Esophagus (tissue), 2 donors: Measurements from ENCODE around the gene ATP6V1A. TPM values are rescaled to one million over a fixed set of nuclear protein-coding genes. Genes with fewer than 3 reads are reported as not detected.
"Not testable (repeated sequence)": the region's sequence is repeated elsewhere in the genome, so short reads cannot be mapped to it uniquely, and the experiment has no call there.

ENCODE experiments used
- H3K27ac ChIP-seq, 2 donors: one replicate each; pipeline ENCODE4 v1.5.1; 2013; ENCODE audit warnings: low read depth in 2 of 2, mild to moderate bottlenecking in 2 of 2, inconsistent platforms in 1 of 2, low read length in 1 of 2, moderate library complexity in 1 of 2
- H3K27me3 ChIP-seq, 2 donors: one replicate each; pipeline ENCODE4 v1.6.1; 2013; ENCODE audit warnings: low read length in 2 of 2, control low read depth in 1 of 2, mild to moderate bottlenecking in 1 of 2; ENCODE audit not compliant: insufficient read depth in 2 of 2, control insufficient read depth in 1 of 2
- H3K36me3 ChIP-seq, 2 donors: one replicate each; pipeline ENCODE4 v1.6.1; 2013; ENCODE audit warnings: low read length in 1 of 2; ENCODE audit not compliant: control insufficient read depth in 2 of 2, insufficient read depth in 2 of 2
- H3K4me1 ChIP-seq, 2 donors: one replicate each; pipeline ENCODE4 v1.6.1; 2013; ENCODE audit warnings: low read length in 1 of 2; ENCODE audit not compliant: control insufficient read depth in 2 of 2, insufficient read depth in 2 of 2
- H3K4me3 ChIP-seq, 2 donors: one replicate each; pipeline ENCODE4 v1.5.1; 2013; ENCODE audit warnings: low read length in 2 of 2, mild to moderate bottlenecking in 2 of 2, low read depth in 1 of 2, moderate library complexity in 1 of 2
- H3K9me3 ChIP-seq, 2 donors: one replicate each; pipeline ENCODE4 v1.6.1; 2013; ENCODE audit warnings: mild to moderate bottlenecking in 2 of 2, low read depth in 1 of 2, low read length in 1 of 2, moderate library complexity in 1 of 2; ENCODE audit not compliant: control insufficient read depth in 2 of 2, insufficient read depth in 1 of 2
- WGBS, 2 donors: extraction: QIAGEN DNeasy Blood & Tissue Kit; methylation state at CpG; one replicate each; pipeline ENCODE4 v1.1.7; 2013; 5-methylcytosine and 5-hydroxymethylcytosine counted together
- polyA plus RNA-seq, 2 donors: library from polyadenylated mRNA; stranded (reverse); fragments of 200-250 nt; gene quantifications; one replicate each; pipeline ENCODE4 v1.2.3, GENCODE V29; 2013
- donor health status: healthy with polysubstance abuse.
- donor health status: Bipolar disorder and iron deficiency.

ATP6V1A gene
- polyA plus RNA-seq, 2 donors: 16.1 to 16.6 TPM

DNA sequence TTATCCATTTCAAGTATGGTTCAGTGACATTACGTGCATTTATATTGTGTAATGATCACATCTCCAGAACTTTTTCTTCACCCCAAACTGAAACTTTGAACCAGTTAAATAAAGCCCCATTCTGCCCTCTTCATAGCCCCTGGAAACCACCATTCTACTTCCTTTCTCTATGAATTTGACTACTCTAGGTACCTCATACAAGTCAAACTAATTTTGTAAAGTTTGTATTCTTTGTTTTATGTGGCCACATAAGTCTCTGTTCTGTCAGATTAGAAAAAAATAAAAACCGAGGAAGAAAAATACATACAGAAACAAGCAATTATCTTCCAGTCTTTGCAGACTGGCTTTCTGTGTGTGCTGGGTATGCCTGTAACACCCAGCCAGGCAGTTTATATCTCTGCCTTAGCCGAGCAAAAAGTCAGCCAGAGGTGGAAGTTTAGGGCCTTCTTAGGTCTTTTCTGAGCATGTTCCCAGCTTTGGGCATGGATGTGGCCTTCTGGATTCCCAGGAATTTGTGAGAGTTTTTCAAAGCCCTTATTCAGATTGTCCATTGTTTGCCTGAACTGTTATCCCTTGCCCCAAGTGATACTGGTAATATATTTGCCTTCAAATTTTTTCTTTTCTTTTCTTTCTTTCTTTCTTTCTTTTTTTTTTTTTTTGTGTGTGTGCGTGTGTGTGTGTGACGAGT is 85.8 kb downstream of the ATP6V1A start:
- Histone ChIP-seq H3K36me3 (no peaks in the 10 kb centered on the region), H3K27ac (no peak overlapping the region), H3K9me3 (no peaks in the 10 kb centered on the region), H3K4me1 (no peaks in the 10 kb centered on the region), H3K4me3 (no peak overlapping the region), H3K27me3 (no peaks in the 10 kb centered on the region)
- WGBS, 2 donors: 85 to 91% methylated on average over 5 of the region's 5 CpGs

DNA sequence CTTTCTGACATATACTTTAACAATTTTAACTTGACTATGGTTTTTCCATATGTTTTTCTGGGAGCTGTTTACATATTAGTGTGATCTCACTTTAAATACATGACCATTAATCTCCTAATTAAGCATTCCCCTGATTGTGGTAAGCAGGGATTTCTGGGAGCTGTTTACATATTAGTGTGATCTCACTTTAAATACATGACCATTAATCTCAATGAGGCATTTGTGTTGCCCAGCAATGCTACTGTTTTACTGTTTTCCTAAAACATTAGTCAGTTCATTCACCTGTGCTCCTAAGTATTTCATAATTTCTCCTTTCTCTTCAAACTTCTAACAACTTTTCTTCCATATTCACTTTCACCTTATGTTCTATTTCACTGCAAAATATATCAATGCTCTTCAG is 88.1 kb downstream of the ATP6V1A start:
- H3K9me3 ChIP-seq: peaks cover 0 to 3% of the 10 kb centered on the region in 2 donors
- H3K27me3 ChIP-seq: no peaks in the 10 kb centered on the region
- H3K36me3 ChIP-seq: no peaks in the 10 kb centered on the region
- no peaks in the 10 kb centered on the region for H3K4me1 ChIP-seq
- no peak overlapping the region for H3K27ac ChIP-seq
- no peak overlapping the region for H3K4me3 ChIP-seq

GRCh38 chr3:113838631-113839209 is 91.9 kb downstream of the ATP6V1A start, which contains the start of gene GRAMD1C:
GRAMD1C (plus strand) TSS chr3:113838788; CDS start chr3:113838910, 122 bp downstream.
- H3K27ac ChIP-seq: peak within 1 kb of the TSS in 1 of 2 donors; percentile 66
- peaks cover 0 to 3% of the 10 kb centered on the region in 2 donors for H3K9me3 ChIP-seq
- peak within 1 kb of the TSS; percentile 64 to 74 for H3K4me3 ChIP-seq
- H3K27me3 ChIP-seq: no peaks in the 10 kb centered on the region
- no peaks in the 10 kb centered on the region for H3K4me1 ChIP-seq
- H3K36me3 ChIP-seq: no peaks in the 10 kb centered on the region
- WGBS, 2 donors: 0 to 1% methylated on average over 42 to 48 of the region's 48 CpGs

DNA sequence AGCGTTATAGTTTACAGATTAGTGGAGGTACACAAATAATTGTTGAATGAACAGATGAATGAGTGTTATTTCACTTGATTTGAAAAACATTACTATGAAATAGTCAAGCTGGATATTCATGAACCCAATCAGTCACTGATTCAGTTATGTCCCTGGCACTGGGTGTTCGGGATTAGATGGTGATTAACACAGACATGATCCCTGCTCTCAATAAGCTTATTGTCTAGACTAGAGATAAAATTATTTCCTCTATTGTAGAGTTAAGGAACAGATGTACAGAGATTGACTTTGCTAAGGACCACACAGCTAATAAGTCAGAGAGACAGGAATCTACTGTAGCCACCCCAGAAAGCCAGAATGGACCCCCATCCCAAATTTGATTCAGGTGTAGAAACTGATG is 92.7 kb downstream of the ATP6V1A start:
- WGBS, 2 donors: 44 to 54% methylated on average over 2 of the region's 2 CpGs
- no peaks in the 10 kb centered on the region for H3K36me3 ChIP-seq
- H3K4me3 ChIP-seq: peak overlapping the region in 1 of 2 donors; percentile 74
- H3K27ac ChIP-seq: no peak overlapping the region
- H3K4me1 ChIP-seq: no peaks in the 10 kb centered on the region
- no peaks in the 10 kb centered on the region for H3K27me3 ChIP-seq
- peaks cover 0 to 3% of the 10 kb centered on the region in 2 donors for H3K9me3 ChIP-seq

DNA sequence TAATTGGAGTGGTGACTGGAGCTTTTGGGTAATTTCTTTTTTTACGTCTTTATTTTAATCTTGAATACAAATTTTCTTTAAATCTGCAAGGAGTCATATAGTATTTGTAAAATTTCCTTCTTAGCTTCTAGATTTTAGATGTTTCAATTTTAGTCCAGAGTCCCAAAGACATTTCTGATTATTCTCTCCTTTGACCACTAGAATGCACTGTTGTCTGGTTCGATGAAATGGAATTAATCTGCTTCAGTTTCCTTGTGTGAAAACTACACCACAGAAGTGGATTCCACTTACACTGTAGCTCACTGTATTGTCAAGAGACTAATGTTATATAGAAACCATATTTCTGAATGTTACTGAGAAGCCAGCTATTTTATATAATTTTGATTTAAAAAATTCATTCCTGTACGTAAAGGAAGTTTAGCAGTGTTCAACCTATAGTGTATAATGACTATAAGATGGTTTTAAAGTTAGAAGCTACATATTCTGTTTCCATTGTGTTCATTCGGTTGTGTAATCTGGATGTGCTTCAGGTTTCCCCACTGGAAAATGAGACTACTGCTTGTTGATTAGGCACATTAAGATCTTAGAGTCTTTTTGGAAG is 97.9 kb downstream of the ATP6V1A start:
- H3K4me3 ChIP-seq: no peak overlapping the region
- H3K9me3 ChIP-seq: no peaks in the 10 kb centered on the region
- 48 to 50% methylated on average over 4 of the region's 4 CpGs for WGBS, 2 donors
- no peaks in the 10 kb centered on the region for H3K27me3 ChIP-seq
- no peaks in the 10 kb centered on the region for H3K4me1 ChIP-seq
- no peak overlapping the region for H3K27ac ChIP-seq
- no peaks in the 10 kb centered on the region for H3K36me3 ChIP-seq

- H3K27me3 ChIP-seq: no peaks in the 10 kb centered on the region
- no peak overlapping the region for H3K4me3 ChIP-seq
- no peaks in the 10 kb centered on the region for H3K4me1 ChIP-seq
- no peaks in the 10 kb centered on the region for H3K9me3 ChIP-seq
- peak overlapping the region; percentile 49 to 58 for H3K27ac ChIP-seq
- H3K36me3 ChIP-seq: peaks cover 0 to 2% of the 10 kb centered on the region in 2 donors
Observed at GRCh38 chr3:113847247-113847646, 100.4 kb downstream of the ATP6V1A start.

DNA sequence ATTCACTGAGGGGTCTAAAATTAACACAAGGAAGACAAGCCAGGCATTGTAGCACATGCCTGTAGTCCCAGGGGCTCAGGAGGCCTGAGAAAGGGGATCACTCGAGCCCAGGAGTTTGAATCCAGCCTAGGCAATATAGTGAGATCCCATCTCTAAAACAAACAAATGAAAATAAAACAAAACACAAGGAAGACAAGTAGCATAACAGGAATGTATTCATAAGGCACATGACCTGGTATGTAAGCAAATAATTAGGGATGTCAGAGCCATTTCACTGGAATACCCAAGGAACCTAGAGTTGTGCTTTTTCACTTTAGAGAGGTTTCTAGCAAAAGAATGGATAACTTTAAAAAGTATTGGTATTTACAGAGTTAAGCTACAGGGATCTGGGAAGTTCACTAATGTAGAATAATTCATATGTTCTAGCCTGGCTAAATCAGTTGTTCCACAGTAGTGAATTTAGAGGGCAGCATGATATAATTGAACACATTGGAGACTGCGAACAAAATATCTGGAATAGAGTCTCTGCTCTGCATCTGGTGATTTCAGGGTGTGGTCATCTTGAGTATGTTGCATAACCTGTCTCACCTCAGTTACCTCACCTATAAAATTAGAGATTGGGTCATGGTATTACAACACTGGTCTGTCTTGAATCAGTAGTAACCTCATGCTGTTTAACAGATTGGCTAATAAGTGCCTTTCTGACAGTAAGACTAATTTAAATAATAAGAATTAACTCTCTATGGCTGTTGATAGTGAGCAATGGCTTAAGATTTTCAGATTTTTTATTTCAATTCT is 101.0 kb downstream of the ATP6V1A start:
- peaks cover 0 to 2% of the 10 kb centered on the region in 2 donors for H3K36me3 ChIP-seq
- no peaks in the 10 kb centered on the region for H3K27me3 ChIP-seq

GRCh38 chr3:113849071-113849470 is 102.2 kb downstream of the ATP6V1A start:
- WGBS, 2 donors: 86 to 89% methylated on average over 2 to 3 of the region's 3 CpGs
- H3K27ac ChIP-seq, H3K36me3 ChIP-seq, H3K27me3 ChIP-seq, H3K9me3 ChIP-seq, H3K4me3 ChIP-seq, H3K4me1 ChIP-seq: not testable (repeated sequence)

More for the DNA sequence above, 101.0 kb downstream of the ATP6V1A start:
- Histone ChIP-seq H3K27ac (peak overlapping the region; percentile 49 to 58), H3K4me1 (no peaks in the 10 kb centered on the region), H3K9me3 (no peaks in the 10 kb centered on the region), H3K4me3 (no peak overlapping the region)
- WGBS, 2 donors: 57 to 72% methylated on average over 2 of the region's 2 CpGs

DNA sequence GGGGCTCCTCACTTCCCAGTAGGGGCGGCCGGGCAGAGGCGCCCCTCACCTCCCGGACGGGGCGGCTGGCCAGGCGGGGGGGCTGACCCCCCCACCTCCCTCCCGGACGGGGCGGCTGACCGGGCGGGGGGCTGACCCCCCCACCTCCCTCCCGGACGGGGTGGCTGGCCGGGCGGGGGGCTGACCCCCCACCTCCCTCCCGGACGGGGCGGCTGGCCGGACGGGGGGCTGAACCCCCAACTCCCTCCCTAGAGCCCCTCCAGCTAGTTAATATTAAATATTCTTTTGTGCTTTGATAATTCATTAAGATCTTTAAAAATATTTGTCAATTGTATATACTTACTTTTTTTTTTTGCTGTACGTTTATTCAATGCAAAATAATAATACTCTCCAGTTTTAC is 103.0 kb downstream of the ATP6V1A start:
- 91 to 96% methylated on average over 9 to 21 of the region's 22 CpGs for WGBS, 2 donors
- H3K27ac ChIP-seq, H3K36me3 ChIP-seq, H3K4me1 ChIP-seq, H3K9me3 ChIP-seq, H3K27me3 ChIP-seq, H3K4me3 ChIP-seq: not testable (repeated sequence)
